ENCODE results near the gene TEC.

- TF ChIP-seq CTCF (IDR thresholded peaks at IDR 0.05; ENCODE audit: low read length) = no peak
- TF ChIP-seq EZH2 (optimal IDR thresholded peaks at IDR 0.05; ENCODE audit: low read depth, low read length) = no peak
- no peak for TF ChIP-seq EZH2phosphoT487 (IDR thresholded peaks at IDR 0.05; ENCODE audit: low read length)
These were observed 122.0 kb downstream of the TEC start for GRCh38 chr4:48147621-48148020.

All from MM.1S (cell line).